GM12801 (cell line): ENCODE data around the gene PPP6R3.

Source experiments
- TF ChIP-seq, protein P1 (sequence below): IDR thresholded peaks from one replicate; pipeline ENCODE4 v1.5.1; 2011; ENCODE audit warnings: control low read depth; ENCODE audit not compliant: insufficient read length; ENCODE audit errors: extremely low read depth

Gene PPP6R3

GRCh38 chr11:68545796-68546195 is 85.2 kb downstream of the PPP6R3 start:
- TF ChIP-seq, protein P1, sequence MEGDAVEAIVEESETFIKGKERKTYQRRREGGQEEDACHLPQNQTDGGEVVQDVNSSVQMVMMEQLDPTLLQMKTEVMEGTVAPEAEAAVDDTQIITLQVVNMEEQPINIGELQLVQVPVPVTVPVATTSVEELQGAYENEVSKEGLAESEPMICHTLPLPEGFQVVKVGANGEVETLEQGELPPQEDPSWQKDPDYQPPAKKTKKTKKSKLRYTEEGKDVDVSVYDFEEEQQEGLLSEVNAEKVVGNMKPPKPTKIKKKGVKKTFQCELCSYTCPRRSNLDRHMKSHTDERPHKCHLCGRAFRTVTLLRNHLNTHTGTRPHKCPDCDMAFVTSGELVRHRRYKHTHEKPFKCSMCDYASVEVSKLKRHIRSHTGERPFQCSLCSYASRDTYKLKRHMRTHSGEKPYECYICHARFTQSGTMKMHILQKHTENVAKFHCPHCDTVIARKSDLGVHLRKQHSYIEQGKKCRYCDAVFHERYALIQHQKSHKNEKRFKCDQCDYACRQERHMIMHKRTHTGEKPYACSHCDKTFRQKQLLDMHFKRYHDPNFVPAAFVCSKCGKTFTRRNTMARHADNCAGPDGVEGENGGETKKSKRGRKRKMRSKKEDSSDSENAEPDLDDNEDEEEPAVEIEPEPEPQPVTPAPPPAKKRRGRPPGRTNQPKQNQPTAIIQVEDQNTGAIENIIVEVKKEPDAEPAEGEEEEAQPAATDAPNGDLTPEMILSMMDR: no peak

- TF ChIP-seq, protein P1: no peak
Observed at GRCh38 chr11:68546555-68546954, 86.0 kb downstream of the PPP6R3 start.

DNA sequence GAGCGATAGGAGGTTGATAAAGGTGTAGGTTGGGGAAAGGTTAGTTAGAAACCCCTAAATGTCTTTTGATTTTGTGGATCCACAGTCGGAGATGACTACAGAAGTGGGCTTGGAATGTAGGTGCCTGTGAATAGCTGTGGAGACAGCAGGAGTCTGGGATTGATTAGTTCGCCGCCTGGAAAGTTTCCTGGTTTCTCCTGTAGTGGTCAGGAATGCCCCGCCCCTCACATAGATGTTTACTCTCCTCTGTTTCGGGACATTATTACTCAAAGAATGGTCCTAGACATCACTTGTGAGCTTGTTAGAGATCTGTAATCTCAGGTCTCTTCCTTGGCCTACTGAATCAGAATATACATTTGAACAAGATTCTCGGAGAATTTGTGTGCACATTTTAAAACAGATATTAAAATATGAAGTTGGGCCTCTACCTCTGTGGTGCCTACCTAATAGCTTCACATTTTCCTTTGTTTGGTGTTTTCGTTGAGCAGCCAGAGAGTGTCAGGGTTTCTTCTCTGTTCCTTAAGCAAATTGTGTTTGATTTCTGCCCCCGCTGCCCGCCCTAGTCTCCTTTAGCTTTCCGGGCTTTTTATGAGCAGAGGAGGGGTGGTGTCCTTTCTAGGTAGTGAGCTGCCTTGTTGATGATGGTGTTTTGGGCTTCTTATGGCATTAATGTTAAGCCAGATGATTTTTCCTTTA is 89.4 kb downstream of the PPP6R3 start:
- TF ChIP-seq, protein P1: no peak

- TF ChIP-seq, protein P1: no peak
Observed at GRCh38 chr11:68550485-68550817, 89.9 kb downstream of the PPP6R3 start.

- TF ChIP-seq, protein P1: no peak
Observed at GRCh38 chr11:68551223-68551622, 90.7 kb downstream of the PPP6R3 start.

- TF ChIP-seq, protein P1: no peak
Observed at GRCh38 chr11:68551777-68552176, 91.2 kb downstream of the PPP6R3 start.

- TF ChIP-seq, protein P1: no peak
Observed at GRCh38 chr11:68552542-68552941, 92.0 kb downstream of the PPP6R3 start.
